ENCODE data around the gene FOSL2.

The FOSL2 gene

DNA sequence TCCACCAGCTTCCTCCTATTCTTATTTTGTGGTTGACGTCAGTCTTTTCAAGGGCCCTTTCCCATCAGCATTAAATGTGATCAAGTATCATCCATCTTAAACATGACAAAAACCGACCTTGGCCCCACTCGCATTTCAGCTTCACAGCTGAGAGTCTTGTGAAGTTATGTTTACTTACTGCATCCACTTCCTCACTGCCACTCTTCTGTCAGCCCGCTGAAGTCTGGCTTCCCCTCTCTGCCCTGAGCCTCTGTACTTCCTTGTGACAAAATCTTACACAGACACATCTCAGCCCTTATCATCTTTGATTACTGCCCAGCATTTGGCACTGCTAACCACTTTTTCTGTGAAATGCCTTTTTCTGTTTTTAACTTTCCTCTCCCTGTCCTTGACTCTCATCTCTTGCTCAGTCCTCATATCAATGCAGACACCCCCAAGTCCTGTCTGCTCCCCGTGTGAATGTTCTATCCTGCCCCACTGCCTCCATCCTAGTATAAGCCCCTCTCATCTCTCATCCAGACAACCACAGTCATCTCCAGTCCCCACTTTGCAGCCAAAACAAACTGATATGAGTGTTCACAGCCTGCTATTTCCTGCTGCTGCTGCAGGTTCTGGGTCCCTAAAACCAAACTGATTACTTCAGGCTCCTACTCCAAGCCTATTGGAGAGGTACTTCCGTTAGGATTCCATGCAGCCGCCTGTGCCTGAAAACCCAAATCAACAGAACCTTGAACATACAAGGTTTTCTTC, 31.4 kb downstream of the FOSL2 start:
- Histone ChIP-seq H3K4me2 (ENCODE audit: low read depth, low read length) (no peak overlapping the region), H3K4me3 (ENCODE audit: low read length) (no peak overlapping the region), H3K27me3 (replicated peaks; ENCODE audit: insufficient read depth, low read length) (no peaks in the 10 kb centered on the region), H3K9me3 (replicated peaks; ENCODE audit: insufficient read depth, low read length) (no peaks in the 10 kb centered on the region), H3K9ac (ENCODE audit: low read length) (no peak overlapping the region), H3F3A (ENCODE audit: insufficient read depth, low read length) (no peaks in the 10 kb centered on the region), H3K36me3 (replicated peaks; ENCODE audit: insufficient read depth, low read length) (no peaks in the 10 kb centered on the region), H3K79me2 (ENCODE audit: low read length) (no peaks in the 10 kb centered on the region), H3K9me2 (replicated peaks; ENCODE audit: insufficient read depth, low read length) (no peaks in the 10 kb centered on the region), H4K20me1 (ENCODE audit: insufficient read depth, low read length) (no peaks in the 10 kb centered on the region), H3K4me1 (ENCODE audit: low read length) (no peaks in the 10 kb centered on the region), H3K27ac (ENCODE audit: low read length) (no peak overlapping the region), H2AFZ (ENCODE audit: low read length) (no peak overlapping the region)
- DNase-seq = no peak
- TF ChIP-seq EZH2 (optimal IDR thresholded peaks at IDR 0.05; ENCODE audit: low read depth, low read length) = no peak
- no peak for TF ChIP-seq EZH2phosphoT487 (IDR thresholded peaks at IDR 0.05; ENCODE audit: low read length)
- no peak for TF ChIP-seq CTCF (IDR thresholded peaks at IDR 0.05; ENCODE audit: low read length)

DNA sequence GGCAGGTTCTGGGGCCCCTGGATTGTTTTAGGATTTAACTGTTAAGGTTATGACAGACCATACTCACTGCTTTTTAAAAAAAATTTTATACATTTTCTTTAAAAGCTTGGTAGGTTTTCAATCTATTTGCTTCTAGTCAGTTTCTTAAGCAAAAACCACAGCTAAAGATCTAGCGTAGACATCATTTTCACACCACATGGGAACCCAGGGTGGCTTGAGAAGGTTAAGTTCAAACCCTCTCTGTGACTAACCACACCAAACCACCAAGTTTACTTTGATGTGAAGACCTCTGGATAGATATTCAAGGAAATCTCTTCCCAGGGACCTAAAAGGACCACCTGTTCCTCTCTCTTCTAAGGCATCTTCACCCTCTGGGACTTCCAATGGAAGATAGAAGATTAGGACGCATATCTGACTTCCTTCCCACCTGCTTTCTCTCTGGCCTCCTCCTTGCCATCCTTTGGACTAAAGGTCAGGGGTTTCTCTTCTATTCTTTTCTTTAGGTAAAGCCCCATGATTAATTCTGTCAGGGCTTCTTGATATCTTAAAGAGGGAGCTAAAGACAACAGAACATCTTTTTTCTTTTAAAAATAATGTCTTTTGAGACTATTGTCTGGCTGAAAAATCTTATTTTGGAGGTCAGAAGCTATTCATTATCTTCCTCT, 32.3 kb downstream of the FOSL2 start:
- DNase-seq = no peak
- TF ChIP-seq CTCF (IDR thresholded peaks at IDR 0.05; ENCODE audit: low read length) (no peak), EZH2phosphoT487 (IDR thresholded peaks at IDR 0.05; ENCODE audit: low read length) (no peak), EZH2 (optimal IDR thresholded peaks at IDR 0.05; ENCODE audit: low read depth, low read length) (no peak)
- Histone ChIP-seq H3K4me2 (ENCODE audit: low read depth, low read length) (no peak overlapping the region), H3K79me2 (ENCODE audit: low read length) (no peaks in the 10 kb centered on the region), H3K9me3 (replicated peaks; ENCODE audit: insufficient read depth, low read length) (no peaks in the 10 kb centered on the region), H3K4me3 (ENCODE audit: low read length) (no peak overlapping the region), H3K27me3 (replicated peaks; ENCODE audit: insufficient read depth, low read length) (no peaks in the 10 kb centered on the region), H3K36me3 (replicated peaks; ENCODE audit: insufficient read depth, low read length) (no peaks in the 10 kb centered on the region), H3K9me2 (replicated peaks; ENCODE audit: insufficient read depth, low read length) (no peaks in the 10 kb centered on the region), H3F3A (ENCODE audit: insufficient read depth, low read length) (no peaks in the 10 kb centered on the region), H3K4me1 (ENCODE audit: low read length) (no peaks in the 10 kb centered on the region), H3K9ac (ENCODE audit: low read length) (no peak overlapping the region), H2AFZ (ENCODE audit: low read length) (no peak overlapping the region), H4K20me1 (ENCODE audit: insufficient read depth, low read length) (no peaks in the 10 kb centered on the region), H3K27ac (ENCODE audit: low read length) (no peak overlapping the region)

DNA sequence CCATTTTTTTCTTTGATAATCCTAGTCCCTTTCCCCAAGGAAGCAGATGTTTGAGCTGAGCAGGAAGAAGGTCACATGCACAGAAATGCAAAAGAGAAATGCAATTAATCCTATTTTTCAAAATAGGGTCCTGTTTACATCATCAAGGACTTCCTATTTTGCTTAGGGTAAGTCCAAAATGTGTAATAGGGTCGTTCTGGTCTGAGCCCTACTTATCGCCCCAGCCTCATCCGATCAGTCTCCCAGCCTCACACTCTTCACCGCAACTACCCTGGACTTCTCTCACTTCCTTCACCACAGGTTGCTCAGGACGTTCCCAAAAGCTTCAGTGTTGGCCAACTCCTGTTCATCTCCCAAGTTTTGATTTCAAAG, 32.8 kb downstream of the FOSL2 start:
- Histone ChIP-seq H3K4me2 (ENCODE audit: low read depth, low read length) (no peak overlapping the region), H3K9me2 (replicated peaks; ENCODE audit: insufficient read depth, low read length) (no peaks in the 10 kb centered on the region), H3F3A (ENCODE audit: insufficient read depth, low read length) (no peaks in the 10 kb centered on the region), H3K4me1 (ENCODE audit: low read length) (no peaks in the 10 kb centered on the region), H2AFZ (ENCODE audit: low read length) (no peak overlapping the region), H3K27me3 (replicated peaks; ENCODE audit: insufficient read depth, low read length) (no peaks in the 10 kb centered on the region), H3K79me2 (ENCODE audit: low read length) (no peaks in the 10 kb centered on the region), H3K27ac (ENCODE audit: low read length) (no peak overlapping the region), H3K4me3 (ENCODE audit: low read length) (no peak overlapping the region), H4K20me1 (ENCODE audit: insufficient read depth, low read length) (no peaks in the 10 kb centered on the region), H3K9me3 (replicated peaks; ENCODE audit: insufficient read depth, low read length) (no peaks in the 10 kb centered on the region), H3K9ac (ENCODE audit: low read length) (no peak overlapping the region), H3K36me3 (replicated peaks; ENCODE audit: insufficient read depth, low read length) (no peaks in the 10 kb centered on the region)
- TF ChIP-seq CTCF (IDR thresholded peaks at IDR 0.05; ENCODE audit: low read length) = no peak
- TF ChIP-seq EZH2phosphoT487 (IDR thresholded peaks at IDR 0.05; ENCODE audit: low read length) = no peak
- TF ChIP-seq EZH2 (optimal IDR thresholded peaks at IDR 0.05; ENCODE audit: low read depth, low read length) = no peak
- DNase-seq = no peak
